Measurements from ENCODE around the gene TTLL10.
"Not testable (repeated sequence)": the region's sequence is repeated elsewhere in the genome, so short reads cannot be mapped to it uniquely, and the experiment has no call there.

Gene TTLL10

GRCh38 chr1:1141244-1141910, 32.3 kb upstream of the TTLL10 start:
- no peak for DNase-seq (ENCODE audit: low spot score)

GRCh38 chr1:1141911-1142250, 31.8 kb upstream of the TTLL10 start:
- DNase-seq (ENCODE audit: low spot score) = no peak

DNA sequence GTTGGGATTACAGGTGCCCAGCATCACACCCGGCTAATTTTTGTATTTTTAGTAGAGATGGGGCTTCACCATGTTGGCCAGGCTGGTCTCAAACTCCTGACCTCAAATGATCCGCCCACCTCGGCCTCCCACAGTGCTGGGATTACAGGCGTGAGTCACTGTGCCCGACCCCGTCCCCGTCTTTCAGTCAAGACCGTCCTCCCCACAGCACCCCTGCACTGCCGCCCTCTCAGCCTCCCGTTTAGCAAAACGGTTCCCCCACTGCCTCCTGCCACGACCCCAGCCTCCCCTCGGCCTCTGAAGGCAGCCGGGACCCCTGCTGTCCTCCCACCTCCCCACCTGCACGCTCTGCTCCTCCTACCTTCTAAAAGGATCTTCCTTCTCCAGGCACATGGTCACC, 31.3 kb upstream of the TTLL10 start:
- DNase-seq (ENCODE audit: low spot score) = not testable (repeated sequence)

DNA sequence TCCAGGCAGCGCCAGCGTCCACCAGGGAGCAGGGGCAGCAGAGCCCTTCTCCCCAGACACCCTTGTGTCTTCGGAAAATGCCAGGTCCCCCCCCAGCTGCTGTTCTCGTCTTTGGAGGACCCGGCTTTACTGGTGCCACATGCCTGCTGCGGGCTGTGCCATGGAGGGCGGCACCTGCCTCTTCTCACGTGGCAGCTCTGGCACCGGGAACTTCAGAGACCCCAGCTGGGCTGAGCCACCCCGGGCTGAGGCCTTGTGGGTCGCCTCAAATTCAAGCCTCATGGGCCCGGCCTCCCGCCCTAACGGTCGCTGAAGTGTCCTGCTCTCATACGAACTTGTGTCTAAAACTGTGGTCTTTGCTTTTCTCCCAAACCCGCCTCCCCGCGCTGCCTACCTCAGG, 30.8 kb upstream of the TTLL10 start:
- DNase-seq (ENCODE audit: low spot score) = no peak

DNA sequence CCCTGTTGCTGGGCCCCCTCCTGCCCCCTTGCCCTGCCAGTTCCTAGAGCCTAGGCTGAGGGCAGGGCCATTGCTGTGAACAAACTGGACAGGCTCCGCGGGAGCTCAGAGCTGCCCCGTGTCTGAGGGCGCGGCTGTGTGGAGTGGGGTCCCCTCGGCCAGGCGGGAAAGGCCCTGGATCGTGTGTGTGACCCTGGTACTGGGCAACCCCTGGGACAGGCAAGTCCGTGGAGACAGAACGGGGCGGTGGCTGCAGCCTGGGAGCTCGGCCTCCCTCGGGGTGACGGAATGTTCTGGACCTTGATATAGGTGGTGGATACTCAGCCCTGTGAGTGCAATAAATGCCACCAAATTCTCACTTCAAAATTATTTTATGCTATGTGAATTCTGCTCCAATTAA, 30.0 kb upstream of the TTLL10 start:
- DNase-seq (ENCODE audit: low spot score) = no peak

GRCh38 chr1:1144122-1144842, 29.4 kb upstream of the TTLL10 start:
- no peak for DNase-seq (ENCODE audit: low spot score)

DNA sequence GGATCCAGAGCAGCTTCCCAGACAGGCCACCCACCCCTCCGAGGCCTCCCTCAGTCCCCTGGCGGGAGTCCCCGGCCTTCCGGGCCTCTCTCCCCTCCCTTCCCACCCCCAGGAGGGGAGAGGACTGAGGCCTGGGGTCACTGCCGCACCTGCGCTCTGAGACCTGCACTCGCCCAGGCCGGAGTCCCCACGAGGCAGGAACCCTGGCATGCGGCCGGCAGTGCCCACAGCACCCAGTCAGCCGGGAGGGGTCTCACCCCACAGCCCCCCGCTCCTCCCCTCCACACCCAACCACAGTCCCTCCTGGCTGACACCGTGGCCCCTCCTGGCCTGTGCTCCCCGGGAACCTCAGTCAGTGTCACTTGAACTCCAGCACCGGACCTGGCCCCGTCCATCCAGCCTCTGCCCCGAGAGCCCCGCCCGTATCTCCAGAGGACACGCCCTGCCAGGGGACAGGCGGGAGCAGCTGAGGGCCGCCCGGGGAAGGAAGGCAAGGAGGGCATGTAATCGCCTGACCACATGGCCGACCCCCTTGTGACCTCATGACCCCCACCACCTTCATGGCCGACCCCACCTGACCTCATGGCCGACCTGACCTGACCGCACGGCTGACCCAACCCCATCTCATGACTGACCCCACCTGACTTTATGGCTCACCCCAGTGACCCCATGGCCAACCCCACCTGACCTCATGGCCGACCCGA, 28.7 kb upstream of the TTLL10 start:
- DNase-seq (ENCODE audit: low spot score) = no peak

DNA sequence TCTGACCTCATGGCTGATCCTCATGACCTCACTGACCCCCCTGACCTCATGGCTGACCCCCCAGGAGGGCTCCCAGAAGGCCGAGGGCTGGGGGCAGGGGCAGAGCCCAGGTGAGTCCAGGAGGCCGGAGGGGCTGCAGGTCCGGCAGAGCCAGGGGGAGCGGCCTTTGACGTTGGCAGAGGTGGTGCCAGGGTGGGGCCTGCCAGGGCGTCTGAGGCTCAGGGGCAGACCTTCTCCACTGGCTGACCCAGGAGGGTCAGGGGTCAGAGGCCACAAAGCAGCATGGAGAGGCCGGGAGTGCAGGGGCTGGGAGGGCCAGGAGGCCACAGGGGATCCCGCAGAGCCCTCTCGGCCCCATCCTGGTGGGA, 28.1 kb upstream of the TTLL10 start:
- DNase-seq (ENCODE audit: low spot score) = no peak

GRCh38 chr1:1146026-1146425, 27.7 kb upstream of the TTLL10 start:
- DNase-seq (ENCODE audit: low spot score) = no peak

DNA sequence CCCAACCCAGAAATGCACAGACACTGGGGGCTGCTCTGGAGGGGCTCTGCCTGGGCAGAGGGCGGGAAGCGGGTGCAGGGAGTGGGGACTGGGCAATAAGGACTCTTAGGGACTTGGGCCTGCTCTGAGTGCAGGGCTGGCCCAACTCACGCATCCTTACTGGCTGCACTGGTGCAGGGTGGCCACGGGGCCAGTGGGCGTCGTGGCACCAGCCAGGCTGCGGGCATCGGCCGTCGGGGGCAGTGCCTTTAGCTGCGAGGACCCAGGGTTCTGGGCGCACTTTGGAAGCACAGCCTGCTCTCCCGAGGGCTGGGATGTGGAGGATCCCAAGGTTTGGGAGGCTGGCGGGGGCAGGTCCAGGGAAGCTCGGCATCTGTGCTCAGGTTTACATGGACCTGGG, 27.1 kb upstream of the TTLL10 start:
- no peak for DNase-seq (ENCODE audit: low spot score)

GRCh38 chr1:1148061-1148460, 25.6 kb upstream of the TTLL10 start:
- no peak for DNase-seq (ENCODE audit: low spot score)

- no peak for DNase-seq (ENCODE audit: low spot score)
Measured at GRCh38 chr1:1148569-1148968, 25.1 kb upstream of the TTLL10 start.

DNA sequence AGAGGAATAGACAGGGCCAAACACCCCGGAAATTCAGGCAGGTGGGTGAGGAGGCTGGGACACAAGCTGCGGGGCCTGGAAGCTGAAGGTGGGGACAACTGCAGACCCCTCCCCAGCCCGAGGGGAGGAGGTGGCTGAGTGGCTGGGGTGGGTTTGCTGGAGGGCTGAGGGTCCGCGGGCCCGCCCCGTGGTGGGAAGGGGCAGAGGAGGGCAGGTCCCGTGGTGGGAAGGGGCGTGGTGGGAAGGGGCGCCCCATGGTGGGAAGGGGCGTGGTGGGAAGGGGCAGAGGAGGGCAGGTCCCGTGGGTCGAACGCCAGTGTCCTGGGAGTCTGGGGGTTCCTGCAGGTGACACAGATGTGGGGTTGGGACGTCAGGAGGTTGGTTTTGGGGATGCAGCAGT, 24.3 kb upstream of the TTLL10 start:
- no peak for DNase-seq (ENCODE audit: low spot score)

- no peak for DNase-seq (ENCODE audit: low spot score)
Measured at GRCh38 chr1:1150100-1150499, 23.6 kb upstream of the TTLL10 start.

GRCh38 chr1:1151306-1151705, 22.4 kb upstream of the TTLL10 start:
- no peak for DNase-seq (ENCODE audit: low spot score)

GRCh38 chr1:1152431-1152830, 21.2 kb upstream of the TTLL10 start:
- not testable (repeated sequence) for DNase-seq (ENCODE audit: low spot score)

DNA sequence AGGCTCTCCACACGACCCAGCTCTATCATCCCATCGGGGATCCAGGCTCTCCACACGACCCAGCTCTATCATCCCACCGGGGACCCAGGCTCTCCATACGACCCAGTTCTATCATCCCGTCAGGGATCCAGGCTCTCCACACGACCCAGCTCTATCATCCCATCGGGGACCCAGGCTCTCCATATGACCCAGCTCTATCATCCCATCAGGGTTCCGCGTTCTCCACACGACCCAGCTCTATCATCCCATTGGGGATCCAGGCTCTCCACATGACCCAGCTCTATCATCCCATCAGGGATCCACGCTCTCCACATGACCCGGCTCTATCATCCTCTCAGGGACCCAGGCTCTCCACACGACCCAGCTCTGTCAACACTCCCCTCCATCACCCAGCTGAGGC, 20.5 kb upstream of the TTLL10 start:
- not testable (repeated sequence) for DNase-seq (ENCODE audit: low spot score)

DNA sequence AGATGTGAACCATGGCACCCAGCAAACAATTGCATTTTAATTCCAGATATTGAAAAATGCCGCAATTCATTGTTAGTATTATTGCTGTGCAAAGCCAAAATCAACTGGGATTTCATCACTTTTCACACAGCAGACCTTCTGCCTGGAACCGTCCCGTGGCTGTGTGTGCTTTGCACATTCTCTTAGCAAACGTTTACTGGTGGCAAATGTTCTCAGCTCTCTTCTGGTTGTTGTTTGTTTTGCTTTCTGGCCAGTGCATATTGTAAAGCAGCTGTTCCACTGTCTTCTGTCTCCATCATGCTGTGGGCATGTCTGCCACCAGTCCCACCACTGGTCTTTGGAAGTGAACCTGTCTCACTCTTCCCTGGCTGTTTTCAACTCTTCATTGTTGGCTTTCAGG, 19.8 kb upstream of the TTLL10 start:
- no peak for DNase-seq (ENCODE audit: low spot score)

DNA sequence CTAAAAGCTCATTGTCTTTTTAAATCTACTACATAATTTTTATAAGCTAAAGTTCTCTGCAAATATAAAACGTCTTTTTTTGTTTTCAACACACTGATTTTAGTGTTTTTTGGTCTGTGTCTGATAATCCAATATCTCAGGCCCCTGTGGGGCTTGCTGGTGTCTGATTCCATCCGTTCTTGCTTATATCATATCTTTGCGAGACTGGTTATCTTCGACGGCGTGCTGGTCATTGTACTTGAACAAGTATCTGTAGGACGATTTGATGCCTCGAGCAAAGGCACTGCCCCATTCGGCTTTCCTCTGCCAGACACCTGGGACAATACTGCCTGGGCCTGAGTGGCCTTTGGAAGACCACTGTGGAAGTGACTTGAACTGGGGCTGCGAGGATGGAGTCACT, 18.4 kb upstream of the TTLL10 start:
- DNase-seq (ENCODE audit: low spot score) = no peak

- no peak for DNase-seq (ENCODE audit: low spot score)
Measured at GRCh38 chr1:1156140-1157032, 17.3 kb upstream of the TTLL10 start.

DNA sequence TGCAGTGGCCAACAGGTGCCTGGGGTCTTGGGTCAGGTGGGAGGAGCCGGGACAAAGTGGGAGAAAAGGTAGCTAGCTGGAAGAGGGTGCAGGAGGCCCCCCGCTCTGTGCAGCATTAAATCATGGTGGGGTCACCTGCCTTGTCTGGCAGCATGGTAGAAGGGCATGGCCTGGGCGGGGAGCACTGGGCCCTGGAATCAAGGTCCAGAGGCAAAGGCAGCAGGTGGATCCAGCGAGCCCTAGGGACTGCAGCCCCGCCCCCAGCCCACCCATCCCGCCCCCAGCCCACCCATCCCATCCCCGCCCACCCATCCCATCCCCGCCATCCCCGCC, 16.7 kb upstream of the TTLL10 start:
- no peak for DNase-seq (ENCODE audit: low spot score)

- DNase-seq (ENCODE audit: low spot score) = peak; percentile 98
Measured at GRCh38 chr1:1157426-1157913, 16.2 kb upstream of the TTLL10 start.

Measured in hepatic stellate cell (primary cell).